Mesenchymal stem cell (in vitro differentiated cells and primary cell): Measurements from ENCODE around the gene UXS1.
"Not testable (repeated sequence)": the region's sequence is repeated elsewhere in the genome, so short reads cannot be mapped to it uniquely, and the experiment has no call there.

Experiments used
- DNase-seq: peaks from one replicate; pipeline ENCODE4 v3.0.0-alpha.2; 2013
- H2AFZ ChIP-seq: one replicate; pipeline ENCODE4 v1.6.1; 2013; ENCODE audit warnings: low read depth, mild to moderate bottlenecking, control low read depth, inconsistent platforms, low read length, moderate library complexity
- H2AK5ac ChIP-seq: 2 replicates; pipeline ENCODE4 v1.6.1; 2013; ENCODE audit warnings: low read length, moderate library complexity, mild to moderate bottlenecking, inconsistent platforms; ENCODE audit not compliant: severe bottlenecking
- H2BK120ac ChIP-seq: one replicate; pipeline ENCODE4 v1.6.1; 2013; ENCODE audit warnings: low read depth, mild to moderate bottlenecking, inconsistent platforms, low read length, moderate library complexity
- H2BK12ac ChIP-seq, 2 experiments: one replicate each; pipeline ENCODE4 v1.6.1; 2013; ENCODE audit warnings: inconsistent platforms in 2 of 2, low read length in 2 of 2, mild to moderate bottlenecking in 2 of 2, moderate library complexity in 2 of 2, control low read depth in 1 of 2
- H2BK15ac ChIP-seq: one replicate; pipeline ENCODE4 v1.6.1; 2013; ENCODE audit warnings: mild to moderate bottlenecking, low read depth, inconsistent platforms; ENCODE audit not compliant: poor library complexity, severe bottlenecking
- H2BK5ac ChIP-seq: 2 replicates; pipeline ENCODE4 v1.6.1; 2013; ENCODE audit warnings: low read depth, mild to moderate bottlenecking, low read length, control low read depth, inconsistent platforms; ENCODE audit not compliant: poor library complexity, severe bottlenecking
- H3K14ac ChIP-seq, 2 experiments: one replicate each; pipeline ENCODE4 v1.6.1; 2013; ENCODE audit warnings: inconsistent platforms in 2 of 2, low read length in 2 of 2, control low read depth in 1 of 2, mild to moderate bottlenecking in 1 of 2, moderate library complexity in 1 of 2
- H3K18ac ChIP-seq, 2 experiments: one replicate each; pipeline ENCODE4 v1.6.1; 2013; ENCODE audit warnings: inconsistent platforms in 2 of 2, low read length in 2 of 2, control low read depth in 1 of 2, low read depth in 1 of 2, mild to moderate bottlenecking in 1 of 2
- H3K23ac ChIP-seq, 2 experiments: one replicate each; pipeline ENCODE4 v1.6.1; 2013; ENCODE audit warnings: inconsistent platforms in 2 of 2, low read length in 2 of 2, mild to moderate bottlenecking in 2 of 2, moderate library complexity in 2 of 2, control low read depth in 1 of 2
- H3K27ac ChIP-seq: 2 replicates; pipeline ENCODE4 v1.5.1; 2013; ENCODE audit warnings: mild to moderate bottlenecking, moderate library complexity, low read length, control low read depth, inconsistent platforms; ENCODE audit not compliant: poor library complexity, severe bottlenecking
- H3K27me3 ChIP-seq, 2 experiments: 2 replicates each; pipeline versions ENCODE4 v1.6.1 to v1.7.0; 2013; ENCODE audit warnings: low read length in 2 of 2, mild to moderate bottlenecking in 2 of 2, moderate library complexity in 2 of 2, control low read depth in 1 of 2, inconsistent platforms in 1 of 2; ENCODE audit not compliant: control insufficient read depth in 1 of 2, insufficient read depth in 1 of 2
- H3K36me3 ChIP-seq, 2 experiments: 2 replicates each; pipeline versions ENCODE4 v1.6.1 to v1.7.0; 2013; ENCODE audit warnings: low read length in 2 of 2, control low read depth in 1 of 2, inconsistent platforms in 1 of 2, low read depth in 1 of 2, mild to moderate bottlenecking in 1 of 2; ENCODE audit not compliant: insufficient read depth in 2 of 2, control insufficient read depth in 1 of 2
- H3K4ac ChIP-seq, 2 experiments: one replicate each; pipeline ENCODE4 v1.6.1; 2013; ENCODE audit warnings: inconsistent platforms in 2 of 2, low read length in 2 of 2, mild to moderate bottlenecking in 2 of 2, moderate library complexity in 2 of 2, control low read depth in 1 of 2, low read depth in 1 of 2
- H3K4me1 ChIP-seq: 2 replicates; pipeline ENCODE4 v1.6.1; 2013; ENCODE audit warnings: low read depth, low read length, control low read depth; ENCODE audit not compliant: control insufficient read depth, insufficient read depth
- H3K4me2 ChIP-seq: 2 replicates; pipeline ENCODE4 v1.6.1; 2013; ENCODE audit warnings: low read length, mild to moderate bottlenecking, inconsistent platforms; ENCODE audit not compliant: poor library complexity, severe bottlenecking
- H3K4me3 ChIP-seq, 2 experiments: 2 replicates each; pipeline versions ENCODE4 v1.5.1 to v1.7.0; 2013; ENCODE audit warnings: low read length in 2 of 2, mild to moderate bottlenecking in 2 of 2, control low read depth in 1 of 2, low read depth in 1 of 2; ENCODE audit not compliant: insufficient read depth in 1 of 2
- H3K79me1 ChIP-seq: replicated peaks from 2 replicates; pipeline ENCODE4 v1.6.1; 2013; ENCODE audit warnings: mild to moderate bottlenecking, control low read depth, low read length, inconsistent platforms; ENCODE audit not compliant: poor library complexity, severe bottlenecking
- H3K9ac ChIP-seq: 2 replicates; pipeline ENCODE4 v1.7.0; 2013; ENCODE audit warnings: mild to moderate bottlenecking, low read length, moderate library complexity
- H3K9me3 ChIP-seq: 2 replicates; pipeline ENCODE4 v1.7.0; 2013; ENCODE audit warnings: mild to moderate bottlenecking, low read length; ENCODE audit not compliant: control insufficient read depth
- H4K8ac ChIP-seq: one replicate; pipeline ENCODE4 v1.6.1; 2013; ENCODE audit warnings: inconsistent platforms, mild to moderate bottlenecking, low read length, moderate library complexity
- H4K91ac ChIP-seq: one replicate; pipeline ENCODE4 v1.6.1; 2013; ENCODE audit warnings: mild to moderate bottlenecking, low read length, inconsistent platforms
- WGBS: methylation state at CpG from one replicate; pipeline ENCODE4 v1.1.7; 2013; ENCODE audit warnings: mixed read lengths; 5-methylcytosine and 5-hydroxymethylcytosine counted together

The UXS1 gene

DNA sequence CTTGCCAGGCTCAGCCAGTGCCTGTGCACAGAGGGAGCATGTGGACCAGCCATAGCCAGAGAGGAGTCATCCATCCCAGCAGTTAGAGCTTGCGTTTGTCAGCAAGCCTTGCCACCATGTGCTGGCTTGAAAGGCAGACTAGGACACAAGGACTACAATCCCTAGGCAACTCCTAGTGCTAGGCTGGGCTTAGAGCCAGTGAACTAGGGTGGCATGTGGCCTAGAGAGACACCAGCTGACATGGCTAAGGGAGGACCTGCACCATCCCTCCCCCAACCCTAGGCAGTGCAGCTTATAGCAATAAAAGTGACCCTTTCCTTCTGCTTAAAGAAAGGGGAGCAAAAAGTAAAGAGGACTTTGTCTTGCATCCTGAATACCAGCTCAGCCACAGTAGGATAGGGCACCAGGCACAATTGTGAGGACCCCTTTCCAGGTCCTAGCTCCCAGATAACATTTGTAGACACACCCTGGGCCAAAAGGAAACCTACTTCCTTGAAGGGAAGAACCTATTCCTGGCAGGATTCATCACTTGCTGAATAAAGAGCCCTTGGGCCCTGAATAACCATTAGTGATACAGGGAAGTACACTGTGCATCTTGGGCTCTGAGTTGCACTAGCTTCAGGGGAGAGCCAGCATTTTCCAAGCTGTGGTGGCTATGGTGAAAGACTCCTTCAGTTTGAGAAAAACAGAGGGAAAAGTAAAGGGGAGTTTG lies 38.7 kb upstream of the UXS1 start:
- no peaks in the 10 kb centered on the region for H3K27me3 ChIP-seq
- H2BK5ac ChIP-seq = no peak overlapping the region
- peaks cover 25% of the 10 kb centered on the region for H3K9me3 ChIP-seq
- no peak overlapping the region for H3K9ac ChIP-seq
- no peak overlapping the region for H3K4me3 ChIP-seq
- H3K36me3 ChIP-seq = no peaks in the 10 kb centered on the region
- H4K91ac ChIP-seq = peak overlapping the region; percentile 65
- H3K4ac ChIP-seq = no peak overlapping the region
- H3K18ac ChIP-seq = no peak overlapping the region
- no peak overlapping the region for H3K4me2 ChIP-seq
- H3K14ac ChIP-seq = peak overlapping the region in 1 of 2 experiments; percentile 9
- H2BK120ac ChIP-seq = no peak overlapping the region
- no peak for DNase-seq
- 75% methylated on average over 1 of the region's 1 CpG for WGBS
- no peaks in the 10 kb centered on the region for H3K4me1 ChIP-seq
- H2BK12ac ChIP-seq = no peak overlapping the region
- no peak overlapping the region for H3K27ac ChIP-seq
- H2BK15ac ChIP-seq = no peak overlapping the region
- H2AFZ ChIP-seq = no peak overlapping the region
- no peak overlapping the region for H3K23ac ChIP-seq
- no peak overlapping the region for H4K8ac ChIP-seq
- no peak overlapping the region for H2AK5ac ChIP-seq
- no peaks in the 10 kb centered on the region for H3K79me1 ChIP-seq

DNA sequence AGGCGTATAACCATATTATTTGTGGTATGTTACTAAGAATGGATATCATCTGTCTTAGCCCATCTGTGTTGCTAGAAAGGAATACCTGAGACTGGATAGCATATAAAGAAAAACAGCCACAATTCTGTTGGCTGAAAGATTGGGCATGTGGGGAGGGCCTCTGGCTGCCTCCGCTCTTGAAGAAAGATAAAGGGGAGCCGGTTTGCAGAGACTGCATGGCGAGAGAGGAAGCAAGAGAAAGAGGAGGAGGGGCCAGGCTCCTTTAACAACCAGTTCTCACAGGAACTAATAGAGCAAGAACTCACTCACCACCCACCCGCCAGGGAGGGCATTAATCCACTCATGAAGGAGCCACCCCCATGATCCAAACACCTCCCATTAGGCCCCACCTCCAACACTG lies 29.2 kb upstream of the UXS1 start:
- no peaks in the 10 kb centered on the region for H3K9me3 ChIP-seq
- H3K27ac ChIP-seq = no peak overlapping the region
- no peaks in the 10 kb centered on the region for H3K79me1 ChIP-seq
- no peak overlapping the region for H3K4me3 ChIP-seq
- 68% methylated on average over 5 of the region's 5 CpGs for WGBS
- no peak overlapping the region for H3K23ac ChIP-seq
- no peak overlapping the region for H2BK12ac ChIP-seq
- no peak overlapping the region for H3K9ac ChIP-seq
- H3K27me3 ChIP-seq = no peaks in the 10 kb centered on the region
- no peak for DNase-seq
- H3K36me3 ChIP-seq = no peaks in the 10 kb centered on the region
- no peak overlapping the region for H3K14ac ChIP-seq
- no peak overlapping the region for H3K4me2 ChIP-seq
- no peak overlapping the region for H4K8ac ChIP-seq
- no peak overlapping the region for H2BK15ac ChIP-seq
- H2BK120ac ChIP-seq = no peak overlapping the region
- no peak overlapping the region for H2AFZ ChIP-seq
- H4K91ac ChIP-seq = no peak overlapping the region
- H2AK5ac ChIP-seq = no peak overlapping the region
- H3K4ac ChIP-seq = no peak overlapping the region
- no peak overlapping the region for H2BK5ac ChIP-seq
- no peak overlapping the region for H3K18ac ChIP-seq
- no peaks in the 10 kb centered on the region for H3K4me1 ChIP-seq

DNA sequence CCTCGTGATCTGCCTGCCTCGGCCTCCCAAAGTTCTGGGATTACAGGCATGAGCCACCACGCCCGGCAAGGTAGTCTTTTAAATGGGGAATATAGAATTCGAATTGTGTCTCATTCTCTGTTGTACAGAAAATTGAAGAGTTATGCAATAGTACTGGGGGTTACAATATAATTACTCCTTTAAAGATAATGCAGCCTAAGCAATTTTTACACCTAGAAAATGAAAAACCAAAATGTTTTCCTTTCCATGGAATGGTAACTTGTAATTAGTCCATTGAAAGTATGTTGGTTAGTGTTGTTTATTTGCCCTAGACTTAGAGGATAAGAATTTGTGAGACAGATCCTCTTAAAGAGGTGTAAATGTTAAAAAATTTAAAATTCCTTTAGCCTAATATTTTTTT lies 28.0 kb upstream of the UXS1 start:
- H3K23ac ChIP-seq, H2BK12ac ChIP-seq, H2BK5ac ChIP-seq, H4K91ac ChIP-seq, H3K18ac ChIP-seq, H2BK120ac ChIP-seq, H3K4me1 ChIP-seq, H3K14ac ChIP-seq, H2BK15ac ChIP-seq, H2AFZ ChIP-seq, H2AK5ac ChIP-seq, H4K8ac ChIP-seq, DNase-seq, H3K4ac ChIP-seq, H3K36me3 ChIP-seq, H3K27me3 ChIP-seq, H3K4me2 ChIP-seq, H3K4me3 ChIP-seq, H3K9ac ChIP-seq, H3K79me1 ChIP-seq, H3K9me3 ChIP-seq, H3K27ac ChIP-seq: not testable (repeated sequence)
- 88% methylated on average over 3 of the region's 5 CpGs for WGBS

DNA sequence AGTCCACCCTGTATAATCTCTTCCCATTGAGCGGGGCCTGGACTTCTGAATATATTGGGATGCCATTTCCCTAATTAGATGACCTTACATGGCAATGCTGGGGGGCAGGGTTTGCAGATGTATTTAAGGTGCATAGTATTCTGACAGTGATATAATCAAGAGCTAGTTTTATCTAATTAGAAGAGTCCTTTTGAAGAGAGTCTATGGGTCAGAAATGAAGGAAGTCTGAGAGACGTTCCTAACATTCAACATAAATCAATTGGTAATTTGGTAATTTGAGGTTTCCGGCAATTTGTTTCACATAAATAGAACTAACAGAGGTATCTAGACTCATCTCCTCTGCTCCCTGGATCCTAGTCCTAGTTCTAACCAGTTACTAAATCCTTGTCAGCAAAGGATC lies 25.7 kb upstream of the UXS1 start:
- H2BK5ac ChIP-seq = no peak overlapping the region
- H3K27me3 ChIP-seq = no peaks in the 10 kb centered on the region
- WGBS = 100% methylated on average over 1 of the region's 3 CpGs
- H2AK5ac ChIP-seq = no peak overlapping the region
- no peak overlapping the region for H3K4ac ChIP-seq
- no peaks in the 10 kb centered on the region for H3K9me3 ChIP-seq
- H2BK120ac ChIP-seq = no peak overlapping the region
- no peak overlapping the region for H3K4me2 ChIP-seq
- H3K9ac ChIP-seq = no peak overlapping the region
- no peak overlapping the region for H2BK15ac ChIP-seq
- no peaks in the 10 kb centered on the region for H3K79me1 ChIP-seq
- no peaks in the 10 kb centered on the region for H3K4me1 ChIP-seq
- no peak overlapping the region for H3K23ac ChIP-seq
- no peak overlapping the region for H3K4me3 ChIP-seq
- H3K18ac ChIP-seq = no peak overlapping the region
- H2BK12ac ChIP-seq = no peak overlapping the region
- H3K36me3 ChIP-seq = no peaks in the 10 kb centered on the region
- H2AFZ ChIP-seq = no peak overlapping the region
- DNase-seq = no peak
- H3K14ac ChIP-seq = no peak overlapping the region
- H4K8ac ChIP-seq = no peak overlapping the region
- no peak overlapping the region for H4K91ac ChIP-seq
- H3K27ac ChIP-seq = no peak overlapping the region
